DND-41 (cell line): ENCODE results near the gene GDPGP1.

ENCODE experiments used
- CTCF ChIP-seq: IDR thresholded peaks from 2 replicates; pipeline ENCODE4 v1.5.1; 2012; ENCODE audit warnings: borderline replicate concordance, low read length, moderate library complexity, mild to moderate bottlenecking; ENCODE audit not compliant: poor library complexity, severe bottlenecking; ENCODE audit errors: extremely low read depth
- EZH2 ChIP-seq: IDR thresholded peaks from 3 replicates; pipeline ENCODE4 v1.6.1; 2012; ENCODE audit warnings: borderline replicate concordance, low read depth, mild to moderate bottlenecking, moderate library complexity, low read length, inconsistent platforms; ENCODE audit not compliant: severe bottlenecking

GRCh38 chr15:90230071-90230494 is 3.9 kb upstream of the GDPGP1 start:
- no peak for TF ChIP-seq CTCF
- no peak for TF ChIP-seq EZH2
